Type B pancreatic cell (in vitro differentiated cells): Measurements from ENCODE around the gene GSS. TPM values are rescaled to one million over a fixed set of nuclear protein-coding genes. Genes with fewer than 3 reads are reported as not detected.

Source experiments
- DNase-seq: peaks from one replicate; pipeline ENCODE4 v3.0.0; 2021; ENCODE audit warnings: mixed read lengths; ENCODE audit not compliant: unreplicated experiment; ENCODE audit errors: extremely low spot score
- H3K27ac Mint-ChIP-seq: 2 replicates; pipeline ENCODE4 v1.8.0; 2021; ENCODE audit warnings: mild to moderate bottlenecking, mixed read lengths
- H3K27me3 Mint-ChIP-seq: 2 replicates; pipeline ENCODE4 v1.8.0; 2021; ENCODE audit warnings: mixed read lengths
- H3K36me3 Mint-ChIP-seq: 2 replicates; pipeline ENCODE4 v1.8.0; 2021; ENCODE audit warnings: mixed read lengths
- H3K4me1 Mint-ChIP-seq: one replicate; pipeline ENCODE4 v1.8.0; 2021; ENCODE audit warnings: mixed read lengths; ENCODE audit not compliant: unreplicated experiment
- H3K4me3 Mint-ChIP-seq: 2 replicates; pipeline ENCODE4 v1.8.0; 2021; ENCODE audit warnings: mild to moderate bottlenecking, mixed read lengths
- H3K9me3 Mint-ChIP-seq: 2 replicates; pipeline ENCODE4 v1.8.0; 2021; ENCODE audit warnings: mixed read lengths
- CTCF ChIP-seq: fragments of 200-600 bp; sonication (generic); conservative IDR thresholded peaks from 2 replicates; pipeline ENCODE4 v1.5.0; 2021; ENCODE audit warnings: antibody characterized with exemption, mild to moderate bottlenecking
- total RNA-seq: library from RNA; stranded (reverse); gene quantifications from 2 replicates; pipeline ENCODE4 v1.2.1, GENCODE V29; 2021; ENCODE audit warnings: low replicate concordance

GSS gene
- total RNA-seq, 1 donor from 2014 or later, result 66.4 TPM

GRCh38 chr20:34988191-34988540, 32.6 kb upstream of the GSS start:
- Mint-ChIP-seq H3K36me3 (no peaks in the 10 kb centered on the region), H3K4me1 (peaks cover 24% of the 10 kb centered on the region), H3K9me3 (no peaks in the 10 kb centered on the region), H3K27me3 (peaks cover 13% of the 10 kb centered on the region), H3K27ac (no peak overlapping the region), H3K4me3 (no peak overlapping the region)
- TF ChIP-seq CTCF, result no peak
- no peak for DNase-seq

GRCh38 chr20:34987288-34988190, 31.9 kb upstream of the GSS start:
- peaks cover 13% of the 10 kb centered on the region for H3K27me3 Mint-ChIP-seq
- no peak for DNase-seq

GRCh38 chr20:34986311-34987287, 31.0 kb upstream of the GSS start:
- no peak for TF ChIP-seq CTCF
- no peaks in the 10 kb centered on the region for H3K9me3 Mint-ChIP-seq
- no peak for DNase-seq
- no peak overlapping the region for H3K4me3 Mint-ChIP-seq
- H3K27ac Mint-ChIP-seq, result no peak overlapping the region
- H3K4me1 Mint-ChIP-seq, result peaks cover 31% of the 10 kb centered on the region
- no peaks in the 10 kb centered on the region for H3K36me3 Mint-ChIP-seq
- H3K27me3 Mint-ChIP-seq, result peaks cover 13% of the 10 kb centered on the region

More at GRCh38 chr20:34987288-34988190, 31.9 kb upstream of the GSS start:
- Mint-ChIP-seq H3K27ac (no peak overlapping the region), H3K36me3 (no peaks in the 10 kb centered on the region), H3K9me3 (no peaks in the 10 kb centered on the region), H3K4me3 (no peak overlapping the region), H3K4me1 (peaks cover 29% of the 10 kb centered on the region)
- TF ChIP-seq CTCF, result no peak

- no peaks in the 10 kb centered on the region for H3K36me3 Mint-ChIP-seq
- no peak for DNase-seq
- H3K27me3 Mint-ChIP-seq, result peaks cover 13% of the 10 kb centered on the region
- H3K9me3 Mint-ChIP-seq, result no peaks in the 10 kb centered on the region
- no peak for TF ChIP-seq CTCF
- peak overlapping the region; percentile 23 for H3K27ac Mint-ChIP-seq
- peaks cover 28% of the 10 kb centered on the region for H3K4me1 Mint-ChIP-seq
- no peak overlapping the region for H3K4me3 Mint-ChIP-seq
Measured at GRCh38 chr20:34985461-34986310, 30.1 kb upstream of the GSS start.

GRCh38 chr20:34984756-34985261, 29.2 kb upstream of the GSS start:
- Mint-ChIP-seq H3K4me3 (no peak overlapping the region), H3K27me3 (peaks cover 13% of the 10 kb centered on the region), H3K36me3 (no peaks in the 10 kb centered on the region), H3K4me1 (peaks cover 26% of the 10 kb centered on the region), H3K27ac (peak overlapping the region; percentile 23), H3K9me3 (no peaks in the 10 kb centered on the region)
- no peak for TF ChIP-seq CTCF
- no peak for DNase-seq
